SK-N-SH treated with all-trans-retinoic acid at 6 μM for 48 hours (cell line): ENCODE data around the gene RBBP7.

ENCODE experiments used
- ZC3H10 ChIP-seq: fragments of 250-450 bp; sonication (Bioruptor Pico); IDR thresholded peaks from 2 replicates; pipeline ENCODE4 v1.5.1; 2021; ENCODE audit warnings: mild to moderate bottlenecking, moderate library complexity
- ZFP3 ChIP-seq: fragments of 250-450 bp; sonication (Bioruptor Pico); IDR thresholded peaks from 2 replicates; pipeline ENCODE4 v1.5.0; 2020; ENCODE audit warnings: mild to moderate bottlenecking, moderate library complexity
- TF ChIP-seq, protein P1 (sequence below): fragments of 250-450 bp; sonication (Bioruptor Pico); IDR thresholded peaks from 2 replicates; pipeline ENCODE4 v1.8.0; 2020; ENCODE audit warnings: mild to moderate bottlenecking, moderate library complexity, borderline replicate concordance

DNA sequence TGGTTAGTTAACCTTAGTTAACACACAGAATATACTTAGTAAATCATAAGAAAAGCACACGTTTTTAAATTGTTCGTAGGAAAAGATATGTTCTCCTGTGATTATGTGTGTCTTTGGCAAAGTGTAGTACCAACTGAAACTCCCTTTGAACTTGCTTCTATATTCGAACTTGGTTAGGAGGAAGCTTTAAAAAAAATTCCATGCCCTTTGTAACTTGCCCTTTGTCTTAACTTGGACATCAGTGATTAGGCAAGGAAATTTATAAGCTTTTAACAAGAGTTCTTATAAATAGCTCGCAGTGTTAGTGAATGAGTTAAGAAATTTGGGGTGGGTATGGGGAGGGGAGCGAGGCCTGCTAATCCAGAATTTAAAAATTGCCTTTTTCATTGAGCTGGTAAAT lies 50.5 kb downstream of the RBBP7 start:
- TF ChIP-seq ZC3H10 (CRISPR knock-in tag) (no peak), ZFP3 (CRISPR knock-in tag) (no peak)
- TF ChIP-seq, protein P1, sequence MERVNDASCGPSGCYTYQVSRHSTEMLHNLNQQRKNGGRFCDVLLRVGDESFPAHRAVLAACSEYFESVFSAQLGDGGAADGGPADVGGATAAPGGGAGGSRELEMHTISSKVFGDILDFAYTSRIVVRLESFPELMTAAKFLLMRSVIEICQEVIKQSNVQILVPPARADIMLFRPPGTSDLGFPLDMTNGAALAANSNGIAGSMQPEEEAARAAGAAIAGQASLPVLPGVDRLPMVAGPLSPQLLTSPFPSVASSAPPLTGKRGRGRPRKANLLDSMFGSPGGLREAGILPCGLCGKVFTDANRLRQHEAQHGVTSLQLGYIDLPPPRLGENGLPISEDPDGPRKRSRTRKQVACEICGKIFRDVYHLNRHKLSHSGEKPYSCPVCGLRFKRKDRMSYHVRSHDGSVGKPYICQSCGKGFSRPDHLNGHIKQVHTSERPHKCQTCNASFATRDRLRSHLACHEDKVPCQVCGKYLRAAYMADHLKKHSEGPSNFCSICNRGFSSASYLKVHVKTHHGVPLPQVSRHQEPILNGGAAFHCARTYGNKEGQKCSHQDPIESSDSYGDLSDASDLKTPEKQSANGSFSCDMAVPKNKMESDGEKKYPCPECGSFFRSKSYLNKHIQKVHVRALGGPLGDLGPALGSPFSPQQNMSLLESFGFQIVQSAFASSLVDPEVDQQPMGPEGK (CRISPR knock-in tag), result no peak
